ENCODE results near the gene KCNQ1. TPM values are rescaled to one million over a fixed set of nuclear protein-coding genes. Genes with fewer than 3 reads are reported as not detected.

Gene KCNQ1
- total and polyA plus RNA-seq, 9 of the 15 experiments (the other 6 are each of a cell fraction or from before 2014, with no cell fraction given): 0.44 TPM; not detected in 8

DNA sequence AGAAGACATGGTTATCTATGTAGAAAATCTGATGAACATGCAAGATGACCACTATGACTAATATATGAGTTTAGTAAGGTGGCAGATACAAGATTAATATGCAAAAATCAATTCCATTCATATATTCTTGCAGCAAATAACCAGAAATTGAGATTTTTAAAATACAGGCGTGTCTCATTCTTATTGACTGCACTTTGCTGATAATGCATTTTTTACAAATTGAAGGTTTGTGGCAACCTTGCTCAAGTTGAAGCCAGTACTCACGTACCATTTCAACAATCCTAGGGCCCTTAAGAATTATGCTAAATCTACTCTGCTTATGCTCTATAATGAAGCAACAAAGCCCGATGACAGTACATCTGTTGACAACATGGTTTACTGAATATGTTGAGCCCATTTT is 150.4 kb downstream of the KCNQ1 start (continued):
- no peak for TF ChIP-seq ZNF830 (CRISPR knock-in tag; IDR thresholded peaks at IDR 0.05)
- peak; percentile 57; the same call in 1 of the 2 replicates for TF ChIP-seq MAFK (IDR thresholded peaks at IDR 0.05; ENCODE audit: low read length)
- TF ChIP-seq, protein P1, sequence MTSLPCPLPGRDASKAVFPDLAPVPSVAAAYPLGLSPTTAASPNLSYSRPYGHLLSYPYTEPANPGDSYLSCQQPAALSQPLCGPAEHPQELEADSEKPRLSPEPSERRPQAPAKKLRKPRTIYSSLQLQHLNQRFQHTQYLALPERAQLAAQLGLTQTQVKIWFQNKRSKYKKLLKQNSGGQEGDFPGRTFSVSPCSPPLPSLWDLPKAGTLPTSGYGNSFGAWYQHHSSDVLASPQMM (CRISPR knock-in tag; IDR thresholded peaks at IDR 0.05): no peak
- TF ChIP-seq ZBTB17 (CRISPR knock-in tag; IDR thresholded peaks at IDR 0.05): no peak
- TF ChIP-seq ZNF740 (CRISPR knock-in tag; IDR thresholded peaks at IDR 0.05): no peak
- TF ChIP-seq ZNF740 (tag; IDR thresholded peaks at IDR 0.05): no peak
- no peak for TF ChIP-seq ELF4 (CRISPR knock-in tag; IDR thresholded peaks at IDR 0.05)
- TF ChIP-seq, protein P2, sequence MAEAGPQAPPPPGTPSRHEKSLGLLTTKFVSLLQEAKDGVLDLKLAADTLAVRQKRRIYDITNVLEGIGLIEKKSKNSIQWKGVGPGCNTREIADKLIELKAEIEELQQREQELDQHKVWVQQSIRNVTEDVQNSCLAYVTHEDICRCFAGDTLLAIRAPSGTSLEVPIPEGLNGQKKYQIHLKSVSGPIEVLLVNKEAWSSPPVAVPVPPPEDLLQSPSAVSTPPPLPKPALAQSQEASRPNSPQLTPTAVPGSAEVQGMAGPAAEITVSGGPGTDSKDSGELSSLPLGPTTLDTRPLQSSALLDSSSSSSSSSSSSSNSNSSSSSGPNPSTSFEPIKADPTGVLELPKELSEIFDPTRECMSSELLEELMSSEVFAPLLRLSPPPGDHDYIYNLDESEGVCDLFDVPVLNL (CRISPR knock-in tag; IDR thresholded peaks at IDR 0.05; ENCODE audit: low read depth): no peak
- TF ChIP-seq ETS2 (tag; IDR thresholded peaks at IDR 0.05; ENCODE audit: borderline replicate concordance, poor library complexity, severe bottlenecking): no peak
- TF ChIP-seq L3MBTL2 (IDR thresholded peaks at IDR 0.05): no peak
- TF ChIP-seq ZBED1 (IDR thresholded peaks at IDR 0.05): no peak
- no peak for TF ChIP-seq ATF7 (IDR thresholded peaks at IDR 0.05)
- TF ChIP-seq ZNF766 (CRISPR knock-in tag; conservative IDR thresholded peaks at IDR 0.05): no peak
- no peak for TF ChIP-seq ARID3B (CRISPR knock-in tag; IDR thresholded peaks at IDR 0.05; ENCODE audit: borderline replicate concordance)
- TF ChIP-seq ZNF316 (IDR thresholded peaks at IDR 0.05): peak; percentile 75
- TF ChIP-seq NUFIP1 (IDR thresholded peaks at IDR 0.05; ENCODE audit: partially characterized antibody): no peak
- TF ChIP-seq, protein P3, sequence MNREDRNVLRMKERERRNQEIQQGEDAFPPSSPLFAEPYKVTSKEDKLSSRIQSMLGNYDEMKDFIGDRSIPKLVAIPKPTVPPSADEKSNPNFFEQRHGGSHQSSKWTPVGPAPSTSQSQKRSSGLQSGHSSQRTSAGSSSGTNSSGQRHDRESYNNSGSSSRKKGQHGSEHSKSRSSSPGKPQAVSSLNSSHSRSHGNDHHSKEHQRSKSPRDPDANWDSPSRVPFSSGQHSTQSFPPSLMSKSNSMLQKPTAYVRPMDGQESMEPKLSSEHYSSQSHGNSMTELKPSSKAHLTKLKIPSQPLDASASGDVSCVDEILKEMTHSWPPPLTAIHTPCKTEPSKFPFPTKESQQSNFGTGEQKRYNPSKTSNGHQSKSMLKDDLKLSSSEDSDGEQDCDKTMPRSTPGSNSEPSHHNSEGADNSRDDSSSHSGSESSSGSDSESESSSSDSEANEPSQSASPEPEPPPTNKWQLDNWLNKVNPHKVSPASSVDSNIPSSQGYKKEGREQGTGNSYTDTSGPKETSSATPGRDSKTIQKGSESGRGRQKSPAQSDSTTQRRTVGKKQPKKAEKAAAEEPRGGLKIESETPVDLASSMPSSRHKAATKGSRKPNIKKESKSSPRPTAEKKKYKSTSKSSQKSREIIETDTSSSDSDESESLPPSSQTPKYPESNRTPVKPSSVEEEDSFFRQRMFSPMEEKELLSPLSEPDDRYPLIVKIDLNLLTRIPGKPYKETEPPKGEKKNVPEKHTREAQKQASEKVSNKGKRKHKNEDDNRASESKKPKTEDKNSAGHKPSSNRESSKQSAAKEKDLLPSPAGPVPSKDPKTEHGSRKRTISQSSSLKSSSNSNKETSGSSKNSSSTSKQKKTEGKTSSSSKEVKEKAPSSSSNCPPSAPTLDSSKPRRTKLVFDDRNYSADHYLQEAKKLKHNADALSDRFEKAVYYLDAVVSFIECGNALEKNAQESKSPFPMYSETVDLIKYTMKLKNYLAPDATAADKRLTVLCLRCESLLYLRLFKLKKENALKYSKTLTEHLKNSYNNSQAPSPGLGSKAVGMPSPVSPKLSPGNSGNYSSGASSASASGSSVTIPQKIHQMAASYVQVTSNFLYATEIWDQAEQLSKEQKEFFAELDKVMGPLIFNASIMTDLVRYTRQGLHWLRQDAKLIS (CRISPR knock-in tag; IDR thresholded peaks at IDR 0.05): no peak
- TF ChIP-seq C11orf30 (IDR thresholded peaks at IDR 0.05; ENCODE audit: low read depth): peak; percentile 58
